GM21381 (cell line): ENCODE data around the gene INSRR.

ENCODE experiments used
- ATAC-seq: cut with Tn5 transposase; IDR thresholded peaks from one replicate; pipeline ENCODE4 v1.9.1; 2021; ENCODE audit warnings: mild to moderate bottlenecking, moderate library complexity; ENCODE audit not compliant: unreplicated experiment

Gene INSRR

DNA sequence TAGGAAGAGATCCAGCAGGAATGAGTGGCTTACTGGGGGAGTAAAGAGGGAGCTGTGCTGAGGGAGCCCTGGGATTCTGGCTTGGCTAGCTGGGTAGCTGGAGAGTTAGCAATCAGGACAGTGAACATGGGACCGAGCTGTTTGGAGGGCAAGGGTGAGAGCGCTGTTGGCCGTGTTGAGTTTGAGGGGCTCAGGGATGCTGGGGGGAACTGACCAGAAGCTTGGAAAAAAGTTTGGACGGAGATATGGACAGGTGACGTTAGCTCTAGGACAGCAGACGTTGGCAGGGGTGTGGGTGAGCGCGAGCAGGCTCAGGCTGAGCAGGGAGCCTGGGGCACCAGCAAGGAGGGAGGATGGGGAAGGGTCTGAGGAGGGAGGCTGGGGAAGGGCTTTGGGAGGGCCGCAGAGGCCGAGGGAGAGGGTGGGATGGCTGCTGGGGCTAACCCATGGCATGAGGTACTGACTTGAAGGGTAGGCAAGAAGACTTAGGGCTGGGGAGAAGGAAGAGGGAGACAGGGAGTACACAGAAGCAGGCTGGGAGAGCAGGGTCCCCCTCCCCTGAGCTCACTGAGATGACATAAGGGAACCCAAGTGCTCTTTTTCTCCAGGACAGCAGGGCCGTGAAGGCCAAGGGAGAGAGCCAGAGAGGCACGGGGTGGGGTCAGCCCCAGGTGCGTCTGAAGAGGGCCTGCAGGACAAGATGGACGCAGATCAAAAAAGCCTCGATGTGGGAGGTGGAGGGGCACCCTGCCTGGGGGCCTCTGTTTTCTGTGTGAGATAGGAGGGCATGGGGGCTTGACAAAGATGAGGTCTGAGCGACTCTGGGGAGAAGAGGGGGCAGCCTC lies 50.5 kb downstream of the INSRR start:
- ATAC-seq, result no peak

DNA sequence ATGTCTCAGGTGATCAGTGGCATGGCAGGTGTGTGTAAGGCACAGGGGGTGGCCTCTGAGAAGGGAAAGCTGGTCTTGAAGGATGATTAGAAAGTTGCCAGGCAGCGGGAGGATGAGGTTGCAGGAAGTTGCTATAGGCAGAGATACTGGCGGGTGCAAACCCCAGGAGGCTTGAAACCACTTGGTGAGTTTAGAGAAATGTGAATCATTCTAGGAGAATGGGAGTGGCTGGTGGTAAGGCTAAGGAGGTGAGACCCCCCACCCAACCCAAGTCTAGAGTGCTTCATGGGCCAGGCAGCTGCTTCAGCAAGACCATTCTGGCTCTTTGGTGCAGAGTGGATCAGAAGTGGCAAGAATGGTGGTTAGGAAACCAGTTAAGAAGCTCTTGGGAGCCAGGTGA lies 51.3 kb downstream of the INSRR start:
- no peak for ATAC-seq

DNA sequence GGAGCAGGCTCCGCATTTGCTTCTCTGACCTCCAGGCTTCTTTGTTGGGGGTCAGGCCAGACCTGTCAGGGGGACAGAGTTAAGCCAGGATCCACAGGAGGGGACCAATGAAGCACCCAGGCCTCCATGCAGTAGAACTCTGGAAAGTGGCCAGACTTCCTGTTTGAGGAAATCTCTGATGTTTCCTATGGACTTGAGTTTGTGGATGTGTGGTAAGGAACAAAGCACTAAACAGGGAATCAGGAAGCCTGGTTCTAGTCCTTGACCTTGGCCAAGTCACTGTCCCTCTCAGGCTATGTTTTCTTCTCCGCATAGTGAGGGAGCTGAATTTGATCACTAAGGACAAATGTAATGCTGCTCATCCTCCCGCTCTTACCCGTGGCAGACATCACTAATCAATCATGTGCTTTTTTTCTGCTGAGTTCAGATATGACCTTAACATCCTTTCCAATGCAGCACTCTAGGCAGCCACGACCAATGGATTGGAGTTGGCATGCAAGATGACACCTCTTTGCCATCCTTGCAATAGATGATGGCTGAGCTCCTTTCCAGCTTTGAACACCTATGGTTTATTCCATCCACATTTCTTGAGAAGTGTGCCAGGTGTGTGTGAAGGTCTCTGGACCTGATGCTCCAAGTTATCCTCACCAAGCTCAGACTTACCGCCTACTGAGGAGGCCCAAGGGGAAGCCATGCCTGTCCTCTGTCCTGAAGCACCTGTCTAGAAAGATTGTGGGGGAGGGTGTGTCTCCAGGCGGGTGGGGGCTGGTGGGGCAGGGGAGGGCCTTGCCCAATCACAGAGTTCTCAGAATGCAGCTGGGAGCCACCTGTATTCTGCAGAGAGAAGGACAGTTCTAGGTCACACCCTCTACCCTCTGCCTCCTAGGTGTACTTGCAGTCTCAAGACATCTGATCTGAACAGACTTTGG lies 52.1 kb downstream of the INSRR start:
- no peak for ATAC-seq

DNA sequence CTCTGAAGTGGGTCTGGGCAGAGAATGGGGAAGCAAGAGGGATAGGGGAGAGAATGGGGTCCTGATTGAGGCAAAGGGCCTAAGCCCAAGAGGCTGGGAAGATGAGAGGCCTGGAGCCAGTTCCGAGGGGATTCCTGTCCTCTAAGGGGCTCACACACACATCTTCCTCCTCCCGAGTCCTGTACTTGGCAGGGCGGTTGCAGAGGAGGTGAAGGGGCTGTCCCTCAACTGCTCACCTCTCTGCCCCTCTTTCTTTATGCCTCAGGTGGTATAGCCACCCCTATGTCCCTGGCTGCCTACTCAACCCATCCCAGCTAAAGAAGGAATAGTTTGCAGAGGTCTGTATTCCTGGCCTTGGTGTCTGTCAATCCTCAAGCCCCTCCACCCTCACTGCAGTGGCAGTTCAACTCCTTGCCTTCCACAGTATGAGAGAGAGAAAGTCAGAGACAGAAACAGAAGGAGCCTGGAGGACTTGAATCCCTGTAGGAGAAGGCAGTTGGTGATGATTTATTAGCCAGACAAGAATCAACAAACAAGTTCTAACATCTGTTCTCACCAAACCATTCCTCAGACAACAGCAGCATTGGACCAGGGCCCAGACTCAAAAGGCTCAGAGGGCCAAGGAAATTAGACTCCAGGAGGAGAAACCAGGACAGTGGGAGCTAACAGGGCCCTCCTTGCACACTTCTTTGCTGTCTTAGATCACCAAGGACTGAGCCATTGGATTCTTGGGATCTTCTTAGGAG lies 53.0 kb downstream of the INSRR start:
- no peak for ATAC-seq

DNA sequence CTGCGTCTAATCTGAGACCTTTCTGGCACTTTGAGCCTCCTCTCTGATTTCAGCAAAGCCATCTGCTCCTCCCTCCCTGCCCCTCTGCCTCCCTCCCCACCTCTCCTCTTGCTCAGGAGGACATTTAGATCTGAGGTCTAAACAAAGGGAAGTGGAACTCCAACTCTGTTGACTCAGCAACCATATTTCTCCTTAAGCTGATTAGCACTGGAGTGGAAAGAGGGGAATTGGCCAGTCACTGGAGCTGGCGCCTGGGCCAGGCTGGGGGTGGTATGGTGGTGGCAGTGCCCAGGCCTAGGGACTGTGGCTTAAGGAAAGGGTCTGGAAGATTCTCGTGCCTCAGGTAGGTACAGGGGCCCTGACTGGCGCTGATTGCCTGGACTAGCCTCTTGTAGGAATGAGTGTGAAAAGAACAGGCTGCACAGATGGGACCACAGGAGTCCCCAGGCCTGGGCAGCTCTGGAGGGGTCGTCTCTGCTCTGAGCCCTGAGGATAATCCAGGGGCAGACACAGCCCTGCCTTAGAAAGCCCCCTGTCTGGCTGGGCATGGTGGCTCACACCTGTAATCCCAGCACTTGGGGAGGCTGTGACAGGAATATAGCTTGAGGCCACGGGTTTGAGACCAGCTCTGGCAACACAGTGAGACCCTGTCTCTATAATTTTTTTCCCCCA lies 54.2 kb downstream of the INSRR start:
- no peak for ATAC-seq

DNA sequence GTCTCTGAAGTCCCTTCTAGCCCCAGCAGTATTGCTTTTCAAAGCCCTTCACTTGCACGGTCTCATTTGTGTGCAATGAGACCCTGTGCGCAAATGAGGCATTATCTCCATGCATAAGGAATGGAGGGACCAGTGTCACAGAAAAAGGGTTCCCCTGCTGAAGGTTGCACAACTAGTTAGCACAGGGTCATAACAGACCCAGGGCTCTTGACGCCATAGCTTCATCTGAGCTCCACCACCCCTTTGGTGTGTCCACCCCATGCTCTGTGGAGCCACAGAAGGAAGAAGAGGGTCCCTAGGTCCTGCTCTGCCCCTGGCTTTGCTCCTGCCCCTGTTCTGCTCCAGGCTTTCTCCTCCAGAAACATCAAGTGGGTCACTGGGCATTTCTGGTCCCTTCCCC lies 54.9 kb downstream of the INSRR start:
- ATAC-seq, result no peak

DNA sequence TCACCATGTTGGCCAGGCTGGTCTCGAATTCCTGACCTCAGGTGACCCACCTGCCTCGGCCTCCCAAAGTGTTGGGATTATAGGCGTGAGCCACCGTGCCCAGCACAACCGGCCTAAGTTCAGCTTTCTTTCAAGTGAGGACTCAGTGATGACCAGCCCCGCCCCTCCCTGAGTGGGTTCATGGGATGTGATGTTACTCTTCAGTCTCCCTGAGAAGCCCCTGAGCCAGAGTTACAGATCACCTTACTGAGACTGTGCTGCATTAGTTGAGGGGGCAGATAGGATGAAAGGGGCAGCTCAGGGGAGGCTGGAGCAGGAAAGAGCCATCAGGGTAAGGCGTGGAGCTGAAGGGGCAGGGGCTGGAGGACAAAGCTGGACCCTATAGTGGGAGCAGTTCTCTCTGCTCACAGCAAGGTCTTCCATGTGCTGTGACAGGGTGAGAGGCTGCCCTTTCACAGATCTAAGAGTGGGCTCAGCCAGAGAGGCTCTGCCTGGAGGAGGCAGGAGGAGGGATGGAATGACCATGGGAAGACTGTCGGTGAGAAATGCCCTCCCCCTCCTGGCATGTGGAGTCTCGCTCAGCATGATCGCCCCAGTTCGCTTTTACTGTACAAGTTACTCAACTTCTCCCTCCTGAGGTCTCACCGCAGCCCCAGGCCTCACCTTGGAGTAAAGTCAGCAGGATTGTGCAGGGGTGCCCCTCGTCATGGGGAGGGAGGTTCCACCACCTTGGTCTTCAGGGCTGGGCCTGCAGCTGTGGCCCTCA lies 55.6 kb downstream of the INSRR start:
- no peak for ATAC-seq

DNA sequence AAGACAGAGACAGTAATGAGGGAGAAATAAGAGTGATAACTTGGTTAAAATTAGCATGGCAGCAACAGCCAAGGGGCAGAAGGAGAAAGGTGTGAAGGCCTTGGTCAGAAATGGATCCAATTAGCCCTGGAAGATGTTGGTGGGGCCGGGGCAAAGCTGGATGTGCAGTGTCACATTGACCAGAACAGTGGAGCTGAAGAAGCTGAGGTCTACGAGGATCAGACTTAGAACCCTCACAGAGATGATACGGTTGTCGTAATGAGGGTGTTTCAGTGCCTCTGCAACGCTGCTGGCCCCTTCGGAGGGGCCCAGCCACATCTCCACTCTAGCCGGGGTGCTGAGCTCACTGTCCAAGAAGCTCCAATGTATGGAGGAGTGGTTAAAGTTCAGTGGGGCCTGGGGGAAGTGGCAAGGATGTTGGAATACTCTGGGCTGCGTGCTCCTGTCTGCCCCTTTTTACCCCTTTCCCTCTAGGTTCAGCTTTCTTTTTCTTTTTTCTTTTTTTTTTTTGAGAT lies 56.4 kb downstream of the INSRR start:
- ATAC-seq, result no peak

DNA sequence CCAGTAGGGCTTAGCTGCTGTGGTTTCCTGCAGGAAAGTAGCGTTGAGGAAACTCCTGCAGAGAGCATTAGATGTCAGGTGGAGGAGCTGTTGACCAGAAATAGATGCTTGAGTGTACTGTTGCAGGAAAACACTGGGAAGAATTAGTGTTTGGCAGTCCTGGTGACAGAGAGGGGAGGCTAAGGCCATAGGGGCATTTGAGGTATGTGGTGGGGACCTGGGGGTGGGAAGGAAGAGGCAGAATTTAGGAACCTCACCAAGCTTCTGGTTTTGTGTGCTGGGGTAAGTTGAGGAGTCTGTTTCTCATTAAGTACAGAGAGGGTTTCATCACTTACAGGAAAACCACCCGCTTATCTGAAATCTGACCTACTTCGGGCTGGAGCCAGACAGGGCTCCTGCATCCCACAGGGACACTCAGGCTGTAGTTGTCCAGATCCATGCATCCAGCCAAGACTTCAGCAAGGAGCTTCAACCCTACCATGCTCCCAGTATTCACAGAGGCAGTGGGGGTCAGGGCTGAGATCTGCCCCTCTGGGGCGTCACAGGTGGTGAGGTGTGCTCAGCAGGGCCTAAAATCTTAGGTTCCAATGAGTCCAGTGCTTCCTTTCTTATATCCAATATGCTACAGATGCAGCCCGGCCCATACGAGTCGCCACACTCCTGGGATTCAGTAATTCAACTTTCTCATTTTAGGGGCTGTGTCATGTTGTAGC lies 57.4 kb downstream of the INSRR start:
- no peak for ATAC-seq

DNA sequence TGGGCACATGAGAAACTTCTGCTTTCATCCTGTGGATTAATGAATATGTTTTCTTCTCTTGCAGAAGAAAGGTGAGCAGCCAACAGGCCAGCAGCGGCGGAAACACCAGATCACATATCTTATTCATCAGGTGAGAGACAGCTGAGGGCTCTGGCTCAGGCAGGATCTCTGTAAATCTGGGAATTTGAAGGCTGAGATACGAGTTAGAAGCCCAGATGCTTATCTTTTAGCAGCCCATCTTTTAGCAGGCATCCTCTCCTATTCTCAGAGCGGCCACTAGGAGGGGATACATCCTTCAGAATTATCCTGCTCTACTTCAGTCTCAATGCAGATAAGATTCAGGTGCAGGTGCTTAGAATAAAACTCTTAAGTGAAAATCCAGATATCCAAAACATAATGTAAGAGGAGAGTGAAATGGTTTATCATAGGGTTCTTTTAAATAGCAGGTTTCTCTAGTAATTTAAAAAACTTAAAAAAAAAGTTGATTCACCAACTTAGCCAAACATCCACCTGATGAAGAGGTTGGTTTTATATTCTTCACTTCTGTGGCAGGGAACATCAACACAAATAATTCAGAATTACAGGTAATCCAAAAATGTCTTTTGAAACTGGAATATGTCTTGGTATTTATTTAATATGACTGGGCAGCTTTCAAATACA lies 61.6 kb downstream of the INSRR start:
- ATAC-seq, result no peak

DNA sequence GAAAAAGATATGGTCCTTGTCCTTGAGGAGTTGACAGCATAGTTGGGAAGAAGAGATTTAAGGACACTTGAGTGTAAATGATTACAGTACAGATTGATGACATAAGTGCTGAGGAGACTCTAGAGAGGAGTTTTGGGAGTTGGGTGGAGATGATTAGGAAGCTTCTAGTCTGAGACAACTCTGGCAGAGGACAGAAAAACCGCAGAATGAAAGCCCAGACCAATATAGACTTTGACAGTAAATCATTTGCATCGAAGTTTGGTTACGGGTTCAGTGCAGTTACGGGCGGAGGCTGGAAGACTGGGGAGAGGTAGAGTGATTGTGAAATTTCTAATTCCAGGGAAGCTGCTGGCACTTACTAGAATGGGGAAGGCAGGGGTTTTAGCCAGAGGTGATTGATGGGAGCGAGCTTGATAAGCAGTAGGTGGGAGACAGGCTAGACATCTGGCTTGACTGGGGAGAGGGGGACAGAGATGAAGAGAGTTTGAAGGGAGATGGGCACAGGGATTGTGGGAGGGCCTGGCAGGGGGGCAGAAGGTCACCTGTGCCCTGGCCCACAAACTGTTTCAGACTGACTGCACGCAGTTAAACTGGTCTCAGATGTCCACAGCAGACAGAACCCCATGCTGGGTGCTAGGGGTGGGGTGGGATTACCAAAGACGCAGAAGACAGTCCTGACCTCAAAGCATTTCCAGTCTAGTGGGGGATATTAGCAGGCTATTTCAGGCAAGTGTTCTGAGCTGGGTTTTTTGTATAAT lies 62.4 kb downstream of the INSRR start:
- no peak for ATAC-seq

DNA sequence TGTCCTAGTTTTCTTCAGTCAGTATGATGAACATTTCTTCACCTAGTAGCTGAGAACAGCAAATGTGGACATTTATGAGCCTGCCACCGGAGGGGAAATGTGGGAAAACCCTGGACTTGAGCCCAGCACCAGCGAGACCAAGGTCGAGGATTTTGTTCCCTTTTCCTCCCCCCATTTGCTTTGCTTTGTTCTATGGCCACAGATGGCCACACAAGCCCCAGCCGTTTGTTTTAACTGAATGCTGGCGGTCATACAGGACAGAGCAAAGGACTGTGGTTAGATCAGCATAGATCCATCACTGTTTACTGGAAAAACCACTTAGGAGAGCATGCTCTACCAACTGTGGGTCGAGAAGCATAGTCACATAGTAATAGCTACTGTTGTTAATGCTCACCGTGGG lies 63.1 kb downstream of the INSRR start:
- ATAC-seq, result no peak

DNA sequence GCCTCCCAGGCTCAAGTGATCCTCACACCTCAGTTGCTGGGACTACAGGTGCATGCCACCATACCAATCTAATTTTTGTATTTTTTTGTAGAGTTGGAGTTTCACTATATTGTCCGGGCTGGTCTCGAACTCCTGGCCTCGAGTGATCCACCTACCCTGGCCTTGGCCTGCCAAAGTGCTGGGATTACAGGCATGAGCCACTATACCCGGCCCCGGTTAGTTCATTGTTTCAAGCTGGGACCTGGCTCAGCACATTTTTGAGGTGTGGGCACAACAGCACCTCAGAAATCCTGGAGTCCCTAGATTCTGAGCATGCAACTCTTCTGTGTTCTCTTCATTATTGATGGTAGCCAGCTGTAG lies 63.6 kb downstream of the INSRR start:
- ATAC-seq, result no peak

DNA sequence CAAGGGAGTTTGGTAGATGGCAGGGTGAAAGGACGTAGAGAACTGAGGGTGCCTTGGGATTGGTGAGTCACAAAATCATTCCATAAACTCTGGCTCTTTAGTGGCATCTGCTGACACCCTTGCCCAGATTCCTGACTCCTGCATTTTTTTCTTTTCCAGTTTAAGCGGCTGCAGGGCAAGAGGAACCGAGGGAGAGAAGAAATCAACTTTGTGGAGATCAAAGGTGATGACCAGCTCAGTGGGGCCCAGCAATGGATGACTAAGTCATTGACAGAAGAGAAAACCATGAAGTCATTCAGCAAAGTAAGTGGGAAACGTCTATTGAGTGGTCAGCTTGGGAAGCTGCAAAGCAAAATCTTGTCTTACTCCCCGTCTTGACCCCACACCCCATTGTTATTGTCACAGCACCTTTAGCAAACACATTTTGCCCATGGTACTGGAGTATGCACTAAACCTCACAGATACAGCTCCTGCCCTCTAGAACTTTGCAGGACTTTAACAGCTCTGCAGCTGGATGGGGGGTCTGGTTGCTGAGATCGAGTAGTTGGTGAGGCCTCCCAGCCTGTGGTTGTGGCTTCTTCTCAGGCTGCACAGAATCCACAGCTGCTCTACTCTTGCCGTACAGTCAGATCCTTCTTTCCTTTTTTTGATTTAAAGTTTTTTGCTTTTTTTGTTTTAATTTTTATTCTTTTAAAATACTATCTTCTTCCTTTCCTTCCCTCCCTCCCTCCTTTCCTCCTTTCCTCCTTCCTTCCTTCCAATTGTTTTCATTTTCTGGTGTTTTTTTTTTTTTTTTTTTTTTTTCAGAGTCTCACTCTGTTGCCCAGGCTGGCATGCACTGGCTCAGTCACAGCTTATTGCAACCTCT lies 64.2 kb downstream of the INSRR start:
- ATAC-seq, result no peak
